HG03469 (cell line): ENCODE results near the gene TTC39B.

Source experiments
- ATAC-seq: cut with Tn5 transposase; IDR thresholded peaks from one replicate; pipeline ENCODE4 v1.9.1; 2021; ENCODE audit warnings: mild to moderate bottlenecking, moderate library complexity, moderate number of reproducible peaks; ENCODE audit not compliant: unreplicated experiment

The TTC39B gene

DNA sequence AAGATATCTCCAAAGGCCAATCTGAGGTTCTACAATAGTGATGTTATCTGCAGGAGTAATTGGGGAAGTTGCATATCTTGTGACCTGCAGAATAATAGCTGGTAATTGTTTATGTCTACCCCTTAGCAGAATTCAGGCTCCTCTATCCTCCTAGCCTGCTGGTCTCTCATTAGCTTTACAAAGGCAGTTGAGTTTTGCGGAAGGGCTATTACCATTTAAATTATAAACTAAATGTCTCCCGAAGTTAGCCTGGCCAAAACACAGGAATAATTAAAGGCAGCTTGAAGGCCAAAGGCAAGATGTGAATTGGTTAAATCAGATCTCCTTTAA, 168.7 kb downstream of the TTC39B start:
- no peak for ATAC-seq

DNA sequence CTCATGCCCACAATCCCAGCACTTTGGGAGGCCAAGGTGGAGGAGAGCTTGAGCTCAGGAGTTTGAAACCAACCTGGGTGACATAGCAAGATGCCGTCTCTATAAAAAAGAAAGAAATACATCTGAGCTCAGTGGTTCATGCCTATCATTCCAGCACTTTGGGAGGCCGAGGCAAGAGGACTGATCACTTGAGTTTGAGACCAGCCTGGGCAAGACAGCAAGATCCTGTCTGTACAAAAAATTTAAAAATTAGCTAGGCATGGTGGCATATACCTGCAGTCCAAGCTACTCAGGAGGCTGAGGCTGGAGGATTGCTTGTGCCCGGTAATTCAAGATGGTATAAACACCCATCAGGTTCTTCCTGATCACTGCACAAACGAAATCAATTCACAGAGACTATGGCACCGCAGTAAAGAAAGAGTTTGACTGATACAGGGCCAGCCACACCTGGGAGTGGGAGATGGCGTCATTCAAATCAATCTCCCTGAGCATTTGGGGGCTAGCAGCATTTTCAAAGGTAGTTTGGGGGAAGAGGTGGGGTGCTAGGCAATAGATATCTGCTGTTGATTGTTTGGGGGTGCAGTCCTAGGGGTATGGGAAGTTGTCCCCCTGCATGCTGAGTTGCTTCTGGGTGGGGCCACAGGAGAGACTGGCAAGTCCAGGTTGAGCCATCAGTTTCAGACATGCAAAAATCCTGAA, 169.2 kb downstream of the TTC39B start:
- no peak for ATAC-seq

- no peak for ATAC-seq
Measured at GRCh38 chr9:15137089-15137488, 169.9 kb downstream of the TTC39B start.

DNA sequence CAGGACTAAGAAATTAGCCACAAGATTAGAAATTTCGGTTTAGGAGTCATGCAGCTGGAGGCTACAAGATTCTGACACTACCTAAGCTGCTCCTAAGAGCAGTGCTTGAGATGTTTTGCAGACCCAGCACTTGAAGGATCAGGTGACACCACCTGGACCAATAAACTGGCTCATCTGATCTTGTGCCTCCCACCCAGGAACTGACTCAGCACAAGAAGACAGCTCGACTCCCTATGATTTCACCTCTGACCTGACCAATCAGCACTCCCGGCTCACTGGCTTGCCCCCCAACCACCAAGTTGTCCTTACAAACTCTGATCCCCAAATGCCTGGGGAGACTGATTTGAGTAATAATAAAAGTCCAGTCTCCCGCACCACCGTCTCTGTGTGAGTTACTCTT, 170.4 kb downstream of the TTC39B start:
- no peak for ATAC-seq

GRCh38 chr9:15135164-15135792, 171.7 kb downstream of the TTC39B start:
- peak; percentile 93 for ATAC-seq

DNA sequence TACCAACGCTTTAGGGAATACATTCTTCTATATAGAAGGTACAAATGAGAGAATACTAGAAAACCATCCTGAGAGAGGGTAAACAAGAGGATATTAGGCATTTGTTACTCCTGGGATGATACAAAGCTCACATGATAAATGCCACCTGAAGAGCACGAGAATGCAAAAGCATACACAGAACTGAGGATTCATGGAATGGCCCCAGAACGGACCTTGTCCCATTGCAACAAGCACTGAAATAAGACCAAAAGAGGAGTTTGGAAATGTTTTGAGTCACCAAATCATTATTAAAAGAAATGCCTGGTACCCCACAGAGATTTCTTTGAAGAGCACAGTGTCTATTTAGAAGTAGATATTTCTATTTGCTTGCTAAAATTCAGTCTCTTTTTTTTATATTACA, 173.5 kb downstream of the TTC39B start:
- ATAC-seq, result no peak

DNA sequence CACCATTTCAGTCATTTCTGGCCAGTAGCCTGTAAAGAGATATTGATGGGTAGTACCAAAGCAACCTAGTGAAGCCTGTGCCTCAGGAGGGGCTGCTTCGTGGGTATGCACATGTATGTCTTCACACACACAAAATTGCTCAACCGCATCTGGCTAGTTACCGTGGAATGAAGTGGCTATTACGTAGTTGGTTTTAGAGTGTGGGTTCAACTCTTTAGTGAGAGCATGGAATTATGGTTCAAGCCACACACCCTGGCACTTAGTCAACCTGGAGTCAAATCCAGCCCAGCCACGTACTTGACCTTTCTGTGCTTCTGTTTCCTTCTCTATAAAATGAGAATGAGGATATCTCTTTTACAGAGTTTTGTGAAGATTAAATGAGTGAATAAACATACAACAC, 174.9 kb downstream of the TTC39B start:
- ATAC-seq, result no peak

GRCh38 chr9:15131094-15131493, 175.9 kb downstream of the TTC39B start:
- ATAC-seq, result no peak

DNA sequence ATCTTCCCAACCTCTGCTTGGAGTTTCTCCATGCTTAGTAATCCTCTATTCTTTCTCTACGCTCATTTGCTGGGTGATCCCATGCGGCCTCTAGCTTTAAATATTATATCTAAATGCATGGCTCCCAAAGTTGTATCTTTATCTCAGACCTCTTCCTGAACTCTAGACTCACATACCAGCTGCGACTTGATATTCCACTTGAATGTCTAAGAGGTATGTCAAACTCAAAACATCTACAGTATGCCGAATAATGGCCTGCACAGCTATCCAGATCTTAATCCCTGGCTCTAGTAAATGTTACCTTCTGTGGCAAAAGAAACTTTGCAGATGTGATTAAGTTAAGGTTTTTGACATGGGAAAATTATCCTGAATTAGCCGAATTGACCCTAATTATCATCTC, 179.2 kb downstream of the TTC39B start:
- no peak for ATAC-seq

DNA sequence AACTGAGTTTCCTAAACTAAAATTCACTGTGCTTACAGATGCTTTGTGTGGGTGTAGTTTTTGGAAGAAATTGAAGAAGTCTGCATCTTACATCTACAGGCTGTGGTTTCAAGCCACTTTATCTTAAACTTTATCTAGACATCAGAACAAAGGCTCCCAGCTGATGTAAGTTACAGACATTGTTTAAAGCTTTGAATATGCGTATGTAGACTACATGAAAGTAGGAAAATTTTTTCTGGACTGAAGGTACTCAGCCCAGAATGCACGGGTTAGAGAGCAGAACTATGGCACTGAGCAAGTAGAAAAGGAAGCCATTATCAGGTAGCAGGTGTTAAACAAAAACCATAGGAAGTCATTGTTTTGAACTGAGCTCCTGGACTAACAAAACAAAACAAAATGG, 185.4 kb downstream of the TTC39B start:
- ATAC-seq, result no peak

DNA sequence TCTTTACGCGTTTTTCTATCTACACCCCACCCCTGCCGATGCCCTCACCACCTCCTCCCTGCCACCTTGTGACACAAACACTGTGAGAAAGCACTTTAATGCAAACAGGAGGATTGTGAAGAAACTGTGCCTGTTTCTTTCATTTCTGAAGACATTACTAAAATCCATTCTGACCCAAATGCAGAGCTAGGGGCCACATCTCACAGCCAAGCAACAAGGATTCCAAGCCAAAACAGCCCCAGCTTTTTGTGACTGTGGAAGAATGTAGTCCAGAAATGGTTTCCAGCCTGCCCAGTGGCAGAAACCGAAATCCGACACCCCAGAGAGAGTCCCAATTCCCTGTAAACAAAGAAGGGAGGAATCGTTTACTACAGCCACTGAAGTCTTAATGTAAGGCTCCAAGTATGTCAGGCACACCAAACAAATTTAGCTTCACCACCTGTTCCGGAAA, 190.9 kb downstream of the TTC39B start:
- no peak for ATAC-seq

- ATAC-seq, result no peak
Measured at GRCh38 chr9:15115702-15116101, 191.3 kb downstream of the TTC39B start.

- ATAC-seq, result no peak
Measured at GRCh38 chr9:15115041-15115440, 192.0 kb downstream of the TTC39B start.
